Body of pancreas (tissue), 4 donors: ENCODE results near the gene ADAMTSL4. TPM values are rescaled to one million over a fixed set of nuclear protein-coding genes. Genes with fewer than 3 reads are reported as not detected.
A peak's percentile ranks its signal among the peaks of the same experiment; 100 is the strongest.

Source experiments
- ATAC-seq: fragments of 150-250 bp; one replicate; pipeline ENCODE4 v1.9.1; 2016
- DNase-seq, 4 donors: peaks; one replicate each; pipeline ENCODE4 v3.0.0-alpha.2; 2019
- H3K27ac ChIP-seq, 4 donors: fragments of 200-600 bp; sonication (generic); 1 replicate in 3 of 4; 2 replicates in 1 of 4; pipeline versions ENCODE4 v1.5.1 to v1.6.1; 2016 to 2019; ENCODE audit warnings: mild to moderate bottlenecking in 1 of 4, mixed read lengths in 1 of 4, moderate library complexity in 1 of 4
- H3K27me3 ChIP-seq, 2 donors: fragments of 200-600 bp; sonication (generic); one replicate each; pipeline ENCODE4 v1.6.0; 2016; ENCODE audit warnings: mild to moderate bottlenecking in 1 of 2
- H3K36me3 ChIP-seq, 2 donors: fragments of 200-600 bp; sonication (generic); replicated peaks in 1 of 2; 2 replicates each; pipeline ENCODE4 v1.5.1; 2016; ENCODE audit warnings: low read depth in 2 of 2; ENCODE audit not compliant: insufficient read depth in 1 of 2
- H3K4me1 ChIP-seq: fragments of 200-600 bp; sonication (generic); one replicate; pipeline ENCODE4 v1.6.0; 2016
- H3K4me3 ChIP-seq, 2 donors: fragments of 200-600 bp; sonication (generic); 1 replicate in 1 of 2; 2 replicates in 1 of 2; pipeline ENCODE4 v1.5.1; 2016 to 2019
- H3K9me3 ChIP-seq, 3 donors: fragments of 200-600 bp; sonication (generic); 1 replicate in 2 of 3; 2 replicates in 1 of 3; pipeline ENCODE4 v1.5.1; 2016
- CTCF ChIP-seq, 7 experiments: fragments of 450-650 bp in 4 of 7; fragments of 200-600 bp in 3 of 7; sonication (generic) in 3 of 7; IDR thresholded peaks; one replicate each; pipeline ENCODE4 v1.5.1; 2016 to 2019; ENCODE audit warnings: antibody characterized with exemption in 7 of 7
- POLR2A ChIP-seq, 3 donors: fragments of 450-650 bp; IDR thresholded peaks; one replicate each; pipeline ENCODE4 v1.6.1; 2016; ENCODE audit warnings: antibody characterized with exemption in 3 of 3, mild to moderate bottlenecking in 2 of 3
- WGBS, 2 donors: methylation state at CpG; one replicate each; pipeline ENCODE4 v1.1.5; 2017; 5-methylcytosine and 5-hydroxymethylcytosine counted together
- intact Hi-C: fragments of 100-400 bp; cut with DNase I; formaldehyde crosslinking; loops from one replicate; pipeline ENCODE4 v1.15.1; 2023
- total RNA-seq, 2 donors: library from RNA; depleted of rRNA; stranded (reverse); fragments of >200 nt; gene quantifications; one replicate each; pipeline ENCODE4 v1.1.0, GENCODE V29; 2016

Gene ADAMTSL4
- total RNA-seq, 2 donors from 2014 or later = 4.7 to 7.6 TPM

GRCh38 chr1:150514913-150515327, 34.3 kb upstream of the ADAMTSL4 start:
- TF ChIP-seq POLR2A (IDR thresholded peaks at IDR 0.05) (no peak), CTCF (IDR thresholded peaks at IDR 0.05) (no peak)
- peak overlapping the region; percentile 79 to 84 (median 82) for H3K27ac ChIP-seq
- peak overlapping the region; percentile 24 to 28 for H3K4me3 ChIP-seq
- ATAC-seq = no peak
- WGBS, 2 donors = 20 to 41% methylated on average over 16 to 21 of the region's 21 CpGs
- H3K27me3 ChIP-seq = no peaks in the 10 kb centered on the region
- H3K9me3 ChIP-seq = no peaks in the 10 kb centered on the region
- no peak for DNase-seq
- H3K36me3 ChIP-seq = no peaks in the 10 kb centered on the region
- H3K4me1 ChIP-seq = peaks cover 33% of the 10 kb centered on the region
- intact Hi-C loops = no loop called here

DNA sequence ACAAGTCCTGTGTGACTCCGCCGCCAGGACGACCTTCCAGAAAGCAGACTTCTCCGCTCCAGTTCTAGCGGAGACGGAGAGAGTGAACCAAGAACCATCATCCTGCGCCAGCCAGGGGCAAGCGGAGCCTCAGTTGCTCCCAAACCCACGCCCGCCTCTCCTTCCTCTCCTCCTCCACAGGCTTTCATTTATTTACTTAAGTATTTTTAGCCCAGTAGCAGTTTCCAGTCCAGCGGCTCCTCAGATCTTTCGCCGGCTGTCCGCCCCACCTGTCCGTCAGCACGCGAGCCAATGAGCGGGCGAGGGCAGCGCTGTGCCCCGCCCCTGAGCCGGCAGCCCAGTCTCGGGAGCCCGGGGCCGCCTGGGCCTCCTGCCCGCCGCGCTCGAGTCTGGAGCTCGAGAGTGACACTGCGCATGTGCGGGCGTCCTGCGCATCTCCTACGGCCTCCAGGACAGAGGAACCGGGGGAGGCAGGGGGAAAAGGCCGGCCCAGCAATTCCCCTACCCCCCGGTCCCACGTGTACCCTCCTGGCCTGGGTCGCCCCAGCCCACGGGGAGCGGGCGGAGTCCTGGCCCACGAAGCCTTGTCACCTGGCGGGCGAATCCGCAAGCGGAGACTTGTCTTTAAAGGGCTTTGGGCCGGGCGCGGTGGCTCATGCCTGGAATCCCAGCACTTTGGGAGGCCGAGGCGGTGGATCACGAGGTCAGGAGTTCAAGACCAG, 33.7 kb upstream of the ADAMTSL4 start, which contains the start of gene FALEC:
Gene FALEC, plus strand, starts transcription at position 425 of the 722 bp plus-strand sequence.
- ATAC-seq = peak; percentile 99
- intact Hi-C loops = no loop called here
- H3K36me3 ChIP-seq = no peaks in the 10 kb centered on the region
- H3K9me3 ChIP-seq = no peaks in the 10 kb centered on the region
- no peaks in the 10 kb centered on the region for H3K27me3 ChIP-seq
- peaks cover 33% of the 10 kb centered on the region for H3K4me1 ChIP-seq
- 0 to 1% methylated on average over 17 to 54 of the region's 54 CpGs for WGBS, 2 donors
- TF ChIP-seq CTCF (IDR thresholded peaks at IDR 0.05) (peak in 3 of 7 experiments; percentile 20 to 43 (median 28)), POLR2A (IDR thresholded peaks at IDR 0.05) (peak in 2 of 3 donors; percentile 48 to 64)
- H3K27ac ChIP-seq = peak within 1 kb of the TSS; percentile 79 to 84 (median 82)
- peak within 1 kb of the TSS; percentile 24 to 28 for H3K4me3 ChIP-seq
- peak; percentile 96 to 99 (median 98) for DNase-seq

DNA sequence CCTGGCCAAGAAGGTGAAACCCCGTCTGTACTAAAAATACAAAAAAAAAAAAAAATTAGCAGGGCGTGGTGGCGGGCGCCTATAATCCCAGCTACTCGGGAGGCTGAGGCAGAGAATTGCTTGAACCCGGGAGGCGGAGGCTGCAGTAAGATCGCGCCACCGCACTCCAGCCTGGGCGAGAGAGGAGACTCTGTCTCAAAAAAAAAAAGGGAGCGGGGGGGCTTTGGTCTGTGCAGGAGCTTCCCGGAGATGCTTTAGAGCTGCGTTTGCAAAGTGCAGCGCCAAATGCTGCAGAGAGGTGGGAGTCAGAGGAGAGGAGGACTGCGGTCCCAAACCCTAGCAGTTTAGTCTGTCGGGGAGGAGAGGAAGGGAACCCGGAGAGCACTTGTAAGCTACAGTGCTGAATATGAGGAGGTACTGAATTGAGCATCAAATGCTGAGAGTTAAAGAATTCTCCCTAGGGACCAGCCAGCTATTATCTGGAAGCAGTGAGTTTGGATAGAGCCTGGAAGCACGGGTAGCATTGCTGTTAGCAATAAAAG, 33.1 kb upstream of the ADAMTSL4 start:
- no peak for ATAC-seq

DNA sequence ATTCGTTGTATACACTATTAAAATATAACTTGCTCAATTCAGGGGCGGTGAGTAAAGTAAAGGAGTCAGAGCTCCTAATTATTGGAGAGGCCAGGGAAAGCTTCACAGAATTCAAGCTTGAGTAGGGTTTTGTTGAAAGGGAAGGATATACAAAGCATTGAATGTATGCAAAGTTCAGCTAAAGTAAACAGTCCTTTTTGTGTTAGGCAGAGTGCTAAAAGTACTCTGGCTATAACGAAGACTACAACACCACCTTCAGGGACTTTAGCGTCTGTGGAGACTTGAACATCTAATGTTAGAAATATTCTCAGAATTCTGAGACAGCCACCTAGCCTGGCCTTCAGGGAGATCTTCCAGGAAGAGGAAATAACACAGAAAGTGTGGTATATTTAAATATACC, 32.6 kb upstream of the ADAMTSL4 start:
- Histone ChIP-seq H3K9me3 (no peaks in the 10 kb centered on the region), H3K27me3 (no peaks in the 10 kb centered on the region), H3K4me3 (no peak overlapping the region), H3K4me1 (peaks cover 29% of the 10 kb centered on the region), H3K27ac (peak overlapping the region in 1 of 4 donors; percentile 83), H3K36me3 (no peaks in the 10 kb centered on the region)
- no peak for DNase-seq
- no peak for ATAC-seq
- TF ChIP-seq POLR2A (IDR thresholded peaks at IDR 0.05) = no peak
- TF ChIP-seq CTCF (IDR thresholded peaks at IDR 0.05) = peak in 1 of 7 experiments; percentile 8
- WGBS, 2 donors = 37 to 38% methylated on average over 4 of the region's 4 CpGs
- intact Hi-C loops = no loop called here

More for the DNA sequence above, 33.1 kb upstream of the ADAMTSL4 start:
- intact Hi-C loops = no loop called here
- Histone ChIP-seq H3K4me3 (peak overlapping the region; percentile 24 to 28), H3K36me3 (no peaks in the 10 kb centered on the region), H3K9me3 (no peaks in the 10 kb centered on the region), H3K4me1 (peaks cover 33% of the 10 kb centered on the region), H3K27me3 (no peaks in the 10 kb centered on the region), H3K27ac (peak overlapping the region in 3 of 4 donors; percentile 79 to 84 (median 83))
- 2 to 6% methylated on average over 19 of the region's 19 CpGs for WGBS, 2 donors
- TF ChIP-seq POLR2A (IDR thresholded peaks at IDR 0.05) = no peak
- TF ChIP-seq CTCF (IDR thresholded peaks at IDR 0.05) = peak in 1 of 7 experiments; percentile 16
- DNase-seq = no peak
